ENCODE data around the gene USP32. TPM values are rescaled to one million over a fixed set of nuclear protein-coding genes. Genes with fewer than 3 reads are reported as not detected.

USP32 gene
- total RNA-seq, 3 donors from 2014 or later (not counting 1 experiment from before 2014, with no cell fraction given) = 41.3 to 68.5 (median 41.7) TPM

- intact Hi-C loops (cut with micrococcal nuclease) = no loop called here
- Histone ChIP-seq H3K27ac (ENCODE audit: low read length) (no peak overlapping the region), H3K9me3 (ENCODE audit: control insufficient read depth, insufficient read depth, low read length) (no peaks in the 10 kb centered on the region), H3K36me3 (ENCODE audit: control insufficient read depth, insufficient read depth, low read length) (no peaks in the 10 kb centered on the region), H3K27me3 (ENCODE audit: control insufficient read depth, insufficient read depth, low read length) (peaks cover 12% of the 10 kb centered on the region), H3K4me1 (ENCODE audit: control insufficient read depth, insufficient read depth, low read length) (peaks cover 12% of the 10 kb centered on the region), H3K4me3 (ENCODE audit: low read length) (no peak overlapping the region)
- Mint-ChIP-seq H3K27me3 (ENCODE audit: low read depth in 2 of 2) (peaks cover 27% of the 10 kb centered on the region in 2 donors), H3K27ac (no peak overlapping the region), H3K4me1 (peaks cover 6 to 9% of the 10 kb centered on the region in 2 donors), H3K4me3 (no peak overlapping the region), H3K9me3 (no peaks in the 10 kb centered on the region), H3K36me3 (no peaks in the 10 kb centered on the region)
- TF ChIP-seq CTCF (IDR thresholded peaks at IDR 0.05) = no peak
- ATAC-seq (no peak), DNase-seq (no peak)
- 89% methylated on average over 10 of the region's 14 CpGs for WGBS (ENCODE audit: insufficient coverage)
Observed at GRCh38 chr17:60154616-60155426, 237.1 kb downstream of the USP32 start.

- Mint-ChIP-seq H3K36me3 (no peaks in the 10 kb centered on the region), H3K4me1 (peaks cover 6 to 14% of the 10 kb centered on the region in 2 donors), H3K9me3 (no peaks in the 10 kb centered on the region), H3K27me3 (ENCODE audit: low read depth in 2 of 2) (peaks cover 35% of the 10 kb centered on the region in 2 donors), H3K27ac (no peak overlapping the region), H3K4me3 (no peak overlapping the region)
- no peak overlapping the region for H3K27ac ChIP-seq (ENCODE audit: low read length)
- DNase-seq (no peak), ATAC-seq (no peak)
- H3K4me1 ChIP-seq (ENCODE audit: control insufficient read depth, insufficient read depth, low read length) = peaks cover 12% of the 10 kb centered on the region
- H3K36me3 ChIP-seq (ENCODE audit: control insufficient read depth, insufficient read depth, low read length) = no peaks in the 10 kb centered on the region
- 86% methylated on average over 8 of the region's 12 CpGs for WGBS (ENCODE audit: insufficient coverage)
- TF ChIP-seq CTCF (IDR thresholded peaks at IDR 0.05) = no peak
- intact Hi-C loops (cut with micrococcal nuclease) = no loop called here
- no peak overlapping the region for H3K4me3 ChIP-seq (ENCODE audit: low read length)
- H3K9me3 ChIP-seq (ENCODE audit: control insufficient read depth, insufficient read depth, low read length) = no peaks in the 10 kb centered on the region
- peaks cover 12% of the 10 kb centered on the region for H3K27me3 ChIP-seq (ENCODE audit: control insufficient read depth, insufficient read depth, low read length)
Observed at GRCh38 chr17:60153606-60154390, 238.1 kb downstream of the USP32 start.

GRCh38 chr17:60151355-60151754 is 240.6 kb downstream of the USP32 start:
- H3K4me1 Mint-ChIP-seq = peaks cover 6 to 14% of the 10 kb centered on the region in 2 donors
- H3K36me3 ChIP-seq (ENCODE audit: control insufficient read depth, insufficient read depth, low read length) = no peaks in the 10 kb centered on the region
- H3K27ac ChIP-seq (ENCODE audit: low read length) = no peak overlapping the region
- peak in 1 of 2 donors; percentile 41 for DNase-seq
- H3K4me1 ChIP-seq (ENCODE audit: control insufficient read depth, insufficient read depth, low read length) = peaks cover 12% of the 10 kb centered on the region
- H3K36me3 Mint-ChIP-seq = no peaks in the 10 kb centered on the region
- no peaks in the 10 kb centered on the region for H3K9me3 Mint-ChIP-seq
- peak in 2 of 3 donors; percentile 43 to 45 for ATAC-seq
- 25% methylated on average over 5 of the region's 5 CpGs for WGBS (ENCODE audit: insufficient coverage)
- no peak for TF ChIP-seq CTCF (IDR thresholded peaks at IDR 0.05)
- peaks cover 50 to 52% of the 10 kb centered on the region in 2 donors for H3K27me3 Mint-ChIP-seq (ENCODE audit: low read depth in 2 of 2)
- no peak overlapping the region for H3K27ac Mint-ChIP-seq
- peaks cover 19% of the 10 kb centered on the region for H3K27me3 ChIP-seq (ENCODE audit: control insufficient read depth, insufficient read depth, low read length)
- no peaks in the 10 kb centered on the region for H3K9me3 ChIP-seq (ENCODE audit: control insufficient read depth, insufficient read depth, low read length)
- intact Hi-C loops (cut with micrococcal nuclease) = no loop called here
- no peak overlapping the region for H3K4me3 Mint-ChIP-seq
- no peak overlapping the region for H3K4me3 ChIP-seq (ENCODE audit: low read length)
